Measurements from ENCODE around the gene C6orf52. TPM values are rescaled to one million over a fixed set of nuclear protein-coding genes. Genes with fewer than 3 reads are reported as not detected.

Gene C6orf52
- total and polyA plus RNA-seq, 2 of the 13 experiments (the other 11 are each of a cell fraction or from before 2014, with no cell fraction given) = 0.50 to 0.53 TPM

DNA sequence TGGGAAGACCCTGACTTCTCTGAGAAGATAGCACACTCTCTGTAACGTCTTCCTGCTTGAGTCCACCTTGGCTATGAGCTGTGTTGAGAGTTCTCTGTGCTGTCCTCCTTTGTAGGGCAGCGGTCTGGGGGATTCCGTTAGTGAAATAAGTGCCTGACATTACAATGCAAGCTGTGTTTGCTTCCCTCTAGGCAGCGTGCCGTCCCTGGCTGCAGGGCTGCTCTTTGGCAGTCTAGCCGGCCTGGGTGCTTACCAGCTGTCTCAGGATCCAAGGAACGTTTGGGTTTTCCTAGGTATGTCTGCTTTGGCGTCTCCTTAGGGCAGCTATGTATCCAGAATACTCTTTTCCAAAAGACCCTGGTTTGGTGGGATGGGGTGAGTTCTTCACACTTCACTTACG lies 31.3 kb upstream of the C6orf52 start:
- Histone ChIP-seq H3K9me3 (ENCODE audit: low read length) (no peaks in the 10 kb centered on the region), H3K9ac (ENCODE audit: insufficient read depth, low read depth, low read length) (no peak overlapping the region), H3K4me1 (ENCODE audit: insufficient read depth, low read length) (peaks cover 34% of the 10 kb centered on the region), H3K27ac (ENCODE audit: extremely low read length, insufficient read depth, low read length) (no peak overlapping the region), H4K20me1 (ENCODE audit: insufficient read depth, low read length) (no peaks in the 10 kb centered on the region), H3K4me2 (ENCODE audit: low read depth, low read length) (no peak overlapping the region), H3K36me3 (replicated peaks in 1 of 2; ENCODE audit: control insufficient read depth in 1 of 2, insufficient read depth in 2 of 2, low read length in 2 of 2) (peaks cover 12 to 41% of the 10 kb centered on the region in 2 experiments), H3K4me3 (replicated peaks in 1 of 3; ENCODE audit: insufficient read depth in 1 of 3, low read depth in 2 of 3, low read length in 3 of 3) (no peak overlapping the region), H2AFZ (ENCODE audit: low read length) (no peak overlapping the region), H3K27me3 (ENCODE audit: control insufficient read depth in 1 of 2, insufficient read depth in 2 of 2, low read length in 2 of 2) (no peaks in the 10 kb centered on the region), H3K79me2 (ENCODE audit: insufficient read depth, low read length) (peaks cover 25% of the 10 kb centered on the region)
- TF ChIP-seq EED (CRISPR knock-in tag; IDR thresholded peaks at IDR 0.05) = 0 out of 2 replicates have a peak, but pooled peaks have one; percentile 26
- no peak for TF ChIP-seq PHB2 (IDR thresholded peaks at IDR 0.05; ENCODE audit: partially characterized antibody)
- POLR2A ChIA-PET = interaction anchor here (0.8 to 3.2 kb wide), 2 partner anchors 21 to 31 kb away, joined by 3 to 16 read pairs; partner anchors contain the start of genes C6orf52, PAK1IP1 and TMEM14B
- no TSS peak for BruUV-seq (replicated peaks)
- no peak for ATAC-seq
- DNase-seq (ENCODE audit: low spot score) = no peak
- WGBS (ENCODE audit: low lambda C conversion rate) = 95% methylated on average over 9 of the region's 9 CpGs
- no peak for FAIRE-seq
- CTCF ChIA-PET (ENCODE audit: low intra/inter-chr PET ratio, low total read pairs) = no interaction called here
- in situ Hi-C loops (cut with HindIII; ENCODE audit: extremely low pct_ligation_motif_present, low pct_unique_long_range_greater_than_20kb) (no loop called here), intact Hi-C loops (cut with micrococcal nuclease; ENCODE audit: unreplicated experiment) (no loop called here)

DNA sequence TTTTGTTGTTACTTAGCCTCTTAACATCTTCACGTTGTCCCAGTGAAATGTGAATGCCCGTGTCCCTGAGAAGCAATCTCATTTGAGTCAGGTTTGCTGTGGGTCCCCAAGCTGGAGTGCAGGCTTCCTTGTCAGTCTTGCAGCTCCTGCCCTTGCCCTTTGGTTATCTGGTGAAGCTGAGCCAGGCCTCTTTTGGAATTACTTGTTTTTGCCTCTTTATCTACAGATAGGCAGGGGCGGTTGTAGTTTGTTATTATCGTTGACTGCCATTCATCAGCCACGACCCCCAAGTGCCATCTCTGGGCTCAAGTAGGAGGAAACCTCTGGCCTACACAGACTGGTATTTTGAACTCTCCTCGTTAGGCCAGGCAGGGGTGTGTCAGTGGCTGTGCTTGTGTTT lies 30.6 kb upstream of the C6orf52 start:
- in situ Hi-C loops (cut with HindIII; ENCODE audit: extremely low pct_ligation_motif_present, low pct_unique_long_range_greater_than_20kb) = no loop called here
- BruUV-seq (replicated peaks) = no TSS peak
- peaks cover 25% of the 10 kb centered on the region for H3K79me2 ChIP-seq (ENCODE audit: insufficient read depth, low read length)
- no peak overlapping the region for H3K4me3 ChIP-seq (replicated peaks in 1 of 3; ENCODE audit: insufficient read depth in 1 of 3, low read depth in 2 of 3, low read length in 3 of 3)
- H3K27me3 ChIP-seq (ENCODE audit: control insufficient read depth in 1 of 2, insufficient read depth in 2 of 2, low read length in 2 of 2) = no peaks in the 10 kb centered on the region
- H3K4me1 ChIP-seq (ENCODE audit: insufficient read depth, low read length) = peaks cover 34% of the 10 kb centered on the region
- intact Hi-C loops (cut with micrococcal nuclease; ENCODE audit: unreplicated experiment) = no loop called here
- ATAC-seq (no peak), FAIRE-seq (no peak), DNase-seq (ENCODE audit: low spot score) (no peak)
- peak overlapping the region; percentile 73; the same call in 1 of the 2 replicates for H3K4me2 ChIP-seq (ENCODE audit: low read depth, low read length)
- H3K9ac ChIP-seq (ENCODE audit: insufficient read depth, low read depth, low read length) = no peak overlapping the region
- H3K9me3 ChIP-seq (ENCODE audit: low read length) = no peaks in the 10 kb centered on the region
- H4K20me1 ChIP-seq (ENCODE audit: insufficient read depth, low read length) = no peaks in the 10 kb centered on the region
- H3K27ac ChIP-seq (ENCODE audit: extremely low read length, insufficient read depth, low read length) = no peak overlapping the region
- H2AFZ ChIP-seq (ENCODE audit: low read length) = no peak overlapping the region
- CTCF ChIA-PET (ENCODE audit: low intra/inter-chr PET ratio, low total read pairs) = no interaction called here
- POLR2A ChIA-PET = interaction anchor here (1.0 to 6.6 kb wide), 3 partner anchors 8 to 219 kb away, joined by 3 to 332 read pairs (median 6); partner anchors contain the start of gene TMEM14B
- peaks cover 12 to 37% of the 10 kb centered on the region in 2 experiments for H3K36me3 ChIP-seq (replicated peaks in 1 of 2; ENCODE audit: control insufficient read depth in 1 of 2, insufficient read depth in 2 of 2, low read length in 2 of 2)
- 92% methylated on average over 6 of the region's 6 CpGs for WGBS (ENCODE audit: low lambda C conversion rate)
- TF ChIP-seq, protein P1, sequence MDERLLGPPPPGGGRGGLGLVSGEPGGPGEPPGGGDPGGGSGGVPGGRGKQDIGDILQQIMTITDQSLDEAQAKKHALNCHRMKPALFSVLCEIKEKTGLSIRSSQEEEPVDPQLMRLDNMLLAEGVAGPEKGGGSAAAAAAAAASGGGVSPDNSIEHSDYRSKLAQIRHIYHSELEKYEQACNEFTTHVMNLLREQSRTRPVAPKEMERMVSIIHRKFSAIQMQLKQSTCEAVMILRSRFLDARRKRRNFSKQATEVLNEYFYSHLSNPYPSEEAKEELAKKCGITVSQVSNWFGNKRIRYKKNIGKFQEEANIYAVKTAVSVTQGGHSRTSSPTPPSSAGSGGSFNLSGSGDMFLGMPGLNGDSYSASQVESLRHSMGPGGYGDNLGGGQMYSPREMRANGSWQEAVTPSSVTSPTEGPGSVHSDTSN (CRISPR knock-in tag; IDR thresholded peaks at IDR 0.05) = no peak
- TF ChIP-seq ZNF792 (CRISPR knock-in tag; IDR thresholded peaks at IDR 0.05) (no peak), CHCHD3 (CRISPR knock-in tag; IDR thresholded peaks at IDR 0.05) (no peak), KLF16 (CRISPR knock-in tag; IDR thresholded peaks at IDR 0.05) (no peak), ZNF652 (CRISPR knock-in tag; IDR thresholded peaks at IDR 0.05; ENCODE audit: borderline replicate concordance, low read depth) (no peak), ZNF883 (CRISPR knock-in tag; IDR thresholded peaks at IDR 0.05; ENCODE audit: not compliant biosample characterization) (no peak), TCF7 (IDR thresholded peaks at IDR 0.05; ENCODE audit: low read depth) (no peak), RBM22 (optimal IDR thresholded peaks at IDR 0.05; ENCODE audit: low read length) (no peak), NFKBIZ (CRISPR knock-in tag; IDR thresholded peaks at IDR 0.05) (no peak), CBX2 (IDR thresholded peaks at IDR 0.05; ENCODE audit: low read depth, low read length) (no peak), CBX2 (CRISPR knock-in tag; IDR thresholded peaks at IDR 0.05; ENCODE audit: low read depth) (no peak), HOXA7 (CRISPR knock-in tag; IDR thresholded peaks at IDR 0.05) (no peak)
- TF ChIP-seq, protein P2, sequence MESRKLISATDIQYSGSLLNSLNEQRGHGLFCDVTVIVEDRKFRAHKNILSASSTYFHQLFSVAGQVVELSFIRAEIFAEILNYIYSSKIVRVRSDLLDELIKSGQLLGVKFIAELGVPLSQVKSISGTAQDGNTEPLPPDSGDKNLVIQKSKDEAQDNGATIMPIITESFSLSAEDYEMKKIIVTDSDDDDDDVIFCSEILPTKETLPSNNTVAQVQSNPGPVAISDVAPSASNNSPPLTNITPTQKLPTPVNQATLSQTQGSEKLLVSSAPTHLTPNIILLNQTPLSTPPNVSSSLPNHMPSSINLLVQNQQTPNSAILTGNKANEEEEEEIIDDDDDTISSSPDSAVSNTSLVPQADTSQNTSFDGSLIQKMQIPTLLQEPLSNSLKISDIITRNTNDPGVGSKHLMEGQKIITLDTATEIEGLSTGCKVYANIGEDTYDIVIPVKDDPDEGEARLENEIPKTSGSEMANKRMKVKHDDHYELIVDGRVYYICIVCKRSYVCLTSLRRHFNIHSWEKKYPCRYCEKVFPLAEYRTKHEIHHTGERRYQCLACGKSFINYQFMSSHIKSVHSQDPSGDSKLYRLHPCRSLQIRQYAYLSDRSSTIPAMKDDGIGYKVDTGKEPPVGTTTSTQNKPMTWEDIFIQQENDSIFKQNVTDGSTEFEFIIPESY (CRISPR knock-in tag; IDR thresholded peaks at IDR 0.05) = no peak
- TF ChIP-seq, protein P3, sequence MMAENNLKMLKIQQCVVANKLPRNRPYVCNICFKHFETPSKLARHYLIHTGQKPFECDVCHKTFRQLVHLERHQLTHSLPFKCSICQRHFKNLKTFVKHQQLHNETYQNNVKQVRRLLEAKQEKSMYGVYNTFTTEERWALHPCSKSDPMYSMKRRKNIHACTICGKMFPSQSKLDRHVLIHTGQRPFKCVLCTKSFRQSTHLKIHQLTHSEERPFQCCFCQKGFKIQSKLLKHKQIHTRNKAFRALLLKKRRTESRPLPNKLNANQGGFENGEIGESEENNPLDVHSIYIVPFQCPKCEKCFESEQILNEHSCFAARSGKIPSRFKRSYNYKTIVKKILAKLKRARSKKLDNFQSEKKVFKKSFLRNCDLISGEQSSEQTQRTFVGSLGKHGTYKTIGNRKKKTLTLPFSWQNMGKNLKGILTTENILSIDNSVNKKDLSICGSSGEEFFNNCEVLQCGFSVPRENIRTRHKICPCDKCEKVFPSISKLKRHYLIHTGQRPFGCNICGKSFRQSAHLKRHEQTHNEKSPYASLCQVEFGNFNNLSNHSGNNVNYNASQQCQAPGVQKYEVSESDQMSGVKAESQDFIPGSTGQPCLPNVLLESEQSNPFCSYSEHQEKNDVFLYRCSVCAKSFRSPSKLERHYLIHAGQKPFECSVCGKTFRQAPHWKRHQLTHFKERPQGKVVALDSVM (CRISPR knock-in tag; IDR thresholded peaks at IDR 0.05) = no peak
